Measurements from ENCODE around the gene ZCCHC14. TPM values are rescaled to one million over a fixed set of nuclear protein-coding genes. Genes with fewer than 3 reads are reported as not detected.
A peak's percentile ranks its signal among the peaks of the same experiment; 100 is the strongest.

Gene ZCCHC14
- total RNA-seq, 2 donors from 2014 or later = 3.0 to 5.2 TPM

- H3K27ac Mint-ChIP-seq = no peak overlapping the region
- H3K4me3 Mint-ChIP-seq = peak overlapping the region; percentile 44
- H3K27me3 Mint-ChIP-seq = no peaks in the 10 kb centered on the region
- ATAC-seq (replicated peaks) = peak; percentile 59
- H3K4me1 Mint-ChIP-seq = peaks cover 6% of the 10 kb centered on the region
- H3K36me3 Mint-ChIP-seq (ENCODE audit: low read depth) = peaks cover 12% of the 10 kb centered on the region
- H3K9me3 Mint-ChIP-seq = no peaks in the 10 kb centered on the region
Observed at GRCh38 chr16:87435372-87436224, 57.2 kb downstream of the ZCCHC14 start.

- H3K4me3 Mint-ChIP-seq = no peak overlapping the region
- ATAC-seq (replicated peaks) = no peak
- peaks cover 6% of the 10 kb centered on the region for H3K4me1 Mint-ChIP-seq
- peaks cover 17% of the 10 kb centered on the region for H3K36me3 Mint-ChIP-seq (ENCODE audit: low read depth)
- no peaks in the 10 kb centered on the region for H3K9me3 Mint-ChIP-seq
- H3K27ac Mint-ChIP-seq = no peak overlapping the region
- H3K27me3 Mint-ChIP-seq = no peaks in the 10 kb centered on the region
Observed at GRCh38 chr16:87434146-87434667, 58.6 kb downstream of the ZCCHC14 start.

GRCh38 chr16:87432330-87432915, 60.4 kb downstream of the ZCCHC14 start:
- no peak overlapping the region for H3K4me3 Mint-ChIP-seq
- H3K36me3 Mint-ChIP-seq (ENCODE audit: low read depth) = peaks cover 17% of the 10 kb centered on the region
- H3K9me3 Mint-ChIP-seq = no peaks in the 10 kb centered on the region
- no peak overlapping the region for H3K27ac Mint-ChIP-seq
- no peaks in the 10 kb centered on the region for H3K27me3 Mint-ChIP-seq
- ATAC-seq (replicated peaks) = no peak
- peaks cover 6% of the 10 kb centered on the region for H3K4me1 Mint-ChIP-seq

GRCh38 chr16:87431926-87432325, 60.9 kb downstream of the ZCCHC14 start:
- H3K4me1 Mint-ChIP-seq = peaks cover 6% of the 10 kb centered on the region
- H3K4me3 Mint-ChIP-seq = no peak overlapping the region
- no peaks in the 10 kb centered on the region for H3K9me3 Mint-ChIP-seq
- H3K27me3 Mint-ChIP-seq = no peaks in the 10 kb centered on the region
- no peak overlapping the region for H3K27ac Mint-ChIP-seq
- ATAC-seq (replicated peaks) = no peak
- H3K36me3 Mint-ChIP-seq (ENCODE audit: low read depth) = peaks cover 17% of the 10 kb centered on the region

- Mint-ChIP-seq H3K9me3 (no peaks in the 10 kb centered on the region), H3K27ac (no peak overlapping the region), H3K4me3 (no peak overlapping the region), H3K4me1 (peaks cover 6% of the 10 kb centered on the region), H3K27me3 (no peaks in the 10 kb centered on the region), H3K36me3 (ENCODE audit: low read depth) (peaks cover 36% of the 10 kb centered on the region)
- ATAC-seq (replicated peaks) = no peak
Observed at GRCh38 chr16:87426423-87427215, 66.2 kb downstream of the ZCCHC14 start.

- Mint-ChIP-seq H3K27me3 (no peaks in the 10 kb centered on the region), H3K4me3 (no peak overlapping the region)
Observed at GRCh38 chr16:87425941-87426340, 66.9 kb downstream of the ZCCHC14 start.

GRCh38 chr16:87424266-87424665, 68.6 kb downstream of the ZCCHC14 start:
- Mint-ChIP-seq H3K27me3 (no peaks in the 10 kb centered on the region), H3K4me1 (peaks cover 6% of the 10 kb centered on the region), H3K4me3 (no peak overlapping the region), H3K9me3 (no peaks in the 10 kb centered on the region), H3K27ac (no peak overlapping the region), H3K36me3 (ENCODE audit: low read depth) (peaks cover 42% of the 10 kb centered on the region)
- ATAC-seq (replicated peaks) = no peak

More at GRCh38 chr16:87425941-87426340, 66.9 kb downstream of the ZCCHC14 start:
- Mint-ChIP-seq H3K9me3 (no peaks in the 10 kb centered on the region), H3K4me1 (peaks cover 6% of the 10 kb centered on the region), H3K27ac (no peak overlapping the region), H3K36me3 (ENCODE audit: low read depth) (peaks cover 38% of the 10 kb centered on the region)
- ATAC-seq (replicated peaks) = no peak

- H3K4me1 Mint-ChIP-seq = peaks cover 6% of the 10 kb centered on the region
- H3K4me3 Mint-ChIP-seq = no peak overlapping the region
- H3K36me3 Mint-ChIP-seq (ENCODE audit: low read depth) = peaks cover 44% of the 10 kb centered on the region
- H3K27me3 Mint-ChIP-seq = no peaks in the 10 kb centered on the region
- H3K27ac Mint-ChIP-seq = no peak overlapping the region
- no peak for ATAC-seq (replicated peaks)
- no peaks in the 10 kb centered on the region for H3K9me3 Mint-ChIP-seq
Observed at GRCh38 chr16:87423429-87423828, 69.4 kb downstream of the ZCCHC14 start.

- Mint-ChIP-seq H3K4me3 (no peak overlapping the region), H3K4me1 (peaks cover 6% of the 10 kb centered on the region), H3K36me3 (ENCODE audit: low read depth) (peaks cover 47% of the 10 kb centered on the region), H3K27me3 (no peaks in the 10 kb centered on the region), H3K9me3 (no peaks in the 10 kb centered on the region), H3K27ac (no peak overlapping the region)
- ATAC-seq (replicated peaks) = no peak
Observed at GRCh38 chr16:87422106-87422505, 70.7 kb downstream of the ZCCHC14 start.

- Mint-ChIP-seq H3K9me3 (no peaks in the 10 kb centered on the region), H3K4me1 (peaks cover 6% of the 10 kb centered on the region), H3K27ac (no peak overlapping the region), H3K36me3 (ENCODE audit: low read depth) (peaks cover 47% of the 10 kb centered on the region), H3K27me3 (no peaks in the 10 kb centered on the region), H3K4me3 (no peak overlapping the region)
- ATAC-seq (replicated peaks) = no peak
Observed at GRCh38 chr16:87421003-87421912, 71.6 kb downstream of the ZCCHC14 start.

- no peaks in the 10 kb centered on the region for H3K27me3 Mint-ChIP-seq
- H3K27ac Mint-ChIP-seq = no peak overlapping the region
- H3K36me3 Mint-ChIP-seq (ENCODE audit: low read depth) = peaks cover 54% of the 10 kb centered on the region
- H3K4me3 Mint-ChIP-seq = no peak overlapping the region
- H3K9me3 Mint-ChIP-seq = no peaks in the 10 kb centered on the region
- no peak for ATAC-seq (replicated peaks)
- no peaks in the 10 kb centered on the region for H3K4me1 Mint-ChIP-seq
Observed at GRCh38 chr16:87420026-87421002, 72.5 kb downstream of the ZCCHC14 start.

GRCh38 chr16:87418644-87419043, 74.2 kb downstream of the ZCCHC14 start:
- H3K4me1 Mint-ChIP-seq = no peaks in the 10 kb centered on the region
- no peaks in the 10 kb centered on the region for H3K27me3 Mint-ChIP-seq
- no peak overlapping the region for H3K27ac Mint-ChIP-seq
- H3K4me3 Mint-ChIP-seq = no peak overlapping the region
- ATAC-seq (replicated peaks) = no peak
- H3K9me3 Mint-ChIP-seq = no peaks in the 10 kb centered on the region
- peaks cover 49% of the 10 kb centered on the region for H3K36me3 Mint-ChIP-seq (ENCODE audit: low read depth)

- Mint-ChIP-seq H3K27ac (no peak overlapping the region), H3K9me3 (no peaks in the 10 kb centered on the region), H3K4me1 (no peaks in the 10 kb centered on the region), H3K27me3 (no peaks in the 10 kb centered on the region), H3K4me3 (no peak overlapping the region), H3K36me3 (ENCODE audit: low read depth) (peaks cover 50% of the 10 kb centered on the region)
- no peak for ATAC-seq (replicated peaks)
Observed at GRCh38 chr16:87418216-87418615, 74.6 kb downstream of the ZCCHC14 start.

Data from activated T-helper 17 cell treated with anti-CD3 and anti-CD28 coated beads, Interleukin-2, amount 50 U/mL, for 72 hours (primary cell).